ENCODE data around the gene MAGI1.

DNA sequence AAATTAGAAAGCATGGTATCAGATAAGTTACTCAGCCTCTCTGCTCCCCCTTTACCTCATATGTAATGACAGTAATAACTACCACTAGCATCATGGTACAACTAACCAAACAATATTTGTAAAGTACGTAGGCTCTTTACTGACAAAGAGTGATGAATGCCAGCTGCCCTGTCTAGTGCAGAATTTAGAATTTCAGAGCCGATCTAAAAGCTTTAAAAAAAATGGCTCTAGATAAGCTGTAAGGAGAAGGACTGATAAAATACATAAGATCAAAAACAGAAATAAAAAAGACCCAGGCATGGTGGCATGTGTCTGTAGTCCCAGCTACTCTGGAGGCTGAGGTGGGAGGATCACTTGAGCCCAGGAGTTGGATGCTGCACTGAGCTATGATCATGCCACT is 424.1 kb downstream of the MAGI1 start:
- TF ChIP-seq E2F4 (CRISPR knock-in tag; IDR thresholded peaks at IDR 0.05; ENCODE audit: borderline replicate concordance, low read depth) (no peak), MXD4 (CRISPR knock-in tag; IDR thresholded peaks at IDR 0.05; ENCODE audit: borderline replicate concordance) (no peak), TP53 (CRISPR knock-in tag; IDR thresholded peaks at IDR 0.05) (no peak), IRF2 (CRISPR knock-in tag; IDR thresholded peaks at IDR 0.05; ENCODE audit: borderline replicate concordance, low read depth) (no peak), USF1 (CRISPR knock-in tag; IDR thresholded peaks at IDR 0.05) (no peak), OVOL2 (CRISPR knock-in tag; IDR thresholded peaks at IDR 0.05; ENCODE audit: borderline replicate concordance) (no peak), ESRRA (CRISPR knock-in tag; IDR thresholded peaks at IDR 0.05; ENCODE audit: borderline replicate concordance) (no peak), E2F5 (CRISPR knock-in tag; IDR thresholded peaks at IDR 0.05) (no peak), CBFB (CRISPR knock-in tag; IDR thresholded peaks at IDR 0.05; ENCODE audit: low read depth) (no peak), HMGXB4 (CRISPR knock-in tag; IDR thresholded peaks at IDR 0.05) (no peak), FOXJ3 (CRISPR knock-in tag; IDR thresholded peaks at IDR 0.05; ENCODE audit: borderline replicate concordance) (no peak)
- TF ChIP-seq, protein P1, sequence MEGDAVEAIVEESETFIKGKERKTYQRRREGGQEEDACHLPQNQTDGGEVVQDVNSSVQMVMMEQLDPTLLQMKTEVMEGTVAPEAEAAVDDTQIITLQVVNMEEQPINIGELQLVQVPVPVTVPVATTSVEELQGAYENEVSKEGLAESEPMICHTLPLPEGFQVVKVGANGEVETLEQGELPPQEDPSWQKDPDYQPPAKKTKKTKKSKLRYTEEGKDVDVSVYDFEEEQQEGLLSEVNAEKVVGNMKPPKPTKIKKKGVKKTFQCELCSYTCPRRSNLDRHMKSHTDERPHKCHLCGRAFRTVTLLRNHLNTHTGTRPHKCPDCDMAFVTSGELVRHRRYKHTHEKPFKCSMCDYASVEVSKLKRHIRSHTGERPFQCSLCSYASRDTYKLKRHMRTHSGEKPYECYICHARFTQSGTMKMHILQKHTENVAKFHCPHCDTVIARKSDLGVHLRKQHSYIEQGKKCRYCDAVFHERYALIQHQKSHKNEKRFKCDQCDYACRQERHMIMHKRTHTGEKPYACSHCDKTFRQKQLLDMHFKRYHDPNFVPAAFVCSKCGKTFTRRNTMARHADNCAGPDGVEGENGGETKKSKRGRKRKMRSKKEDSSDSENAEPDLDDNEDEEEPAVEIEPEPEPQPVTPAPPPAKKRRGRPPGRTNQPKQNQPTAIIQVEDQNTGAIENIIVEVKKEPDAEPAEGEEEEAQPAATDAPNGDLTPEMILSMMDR (IDR thresholded peaks at IDR 0.05) = no peak
- TF ChIP-seq, protein P2, sequence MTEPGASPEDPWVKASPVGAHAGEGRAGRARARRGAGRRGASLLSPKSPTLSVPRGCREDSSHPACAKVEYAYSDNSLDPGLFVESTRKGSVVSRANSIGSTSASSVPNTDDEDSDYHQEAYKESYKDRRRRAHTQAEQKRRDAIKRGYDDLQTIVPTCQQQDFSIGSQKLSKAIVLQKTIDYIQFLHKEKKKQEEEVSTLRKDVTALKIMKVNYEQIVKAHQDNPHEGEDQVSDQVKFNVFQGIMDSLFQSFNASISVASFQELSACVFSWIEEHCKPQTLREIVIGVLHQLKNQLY (CRISPR knock-in tag; IDR thresholded peaks at IDR 0.05) = no peak
- TF ChIP-seq, protein P3, sequence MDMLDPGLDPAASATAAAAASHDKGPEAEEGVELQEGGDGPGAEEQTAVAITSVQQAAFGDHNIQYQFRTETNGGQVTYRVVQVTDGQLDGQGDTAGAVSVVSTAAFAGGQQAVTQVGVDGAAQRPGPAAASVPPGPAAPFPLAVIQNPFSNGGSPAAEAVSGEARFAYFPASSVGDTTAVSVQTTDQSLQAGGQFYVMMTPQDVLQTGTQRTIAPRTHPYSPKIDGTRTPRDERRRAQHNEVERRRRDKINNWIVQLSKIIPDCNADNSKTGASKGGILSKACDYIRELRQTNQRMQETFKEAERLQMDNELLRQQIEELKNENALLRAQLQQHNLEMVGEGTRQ (CRISPR knock-in tag; IDR thresholded peaks at IDR 0.05) = no peak

Data from WTC11 (cell line).